GM19452 (cell line): ENCODE measurements around the gene PROCR.
"Not testable (repeated sequence)": the region's sequence is repeated elsewhere in the genome, so short reads cannot be mapped to it uniquely, and the experiment has no call there.

Experiments
- ATAC-seq: cut with Tn5 transposase; IDR thresholded peaks from one replicate; pipeline ENCODE4 v1.9.1; 2021; ENCODE audit not compliant: unreplicated experiment

The PROCR gene

DNA sequence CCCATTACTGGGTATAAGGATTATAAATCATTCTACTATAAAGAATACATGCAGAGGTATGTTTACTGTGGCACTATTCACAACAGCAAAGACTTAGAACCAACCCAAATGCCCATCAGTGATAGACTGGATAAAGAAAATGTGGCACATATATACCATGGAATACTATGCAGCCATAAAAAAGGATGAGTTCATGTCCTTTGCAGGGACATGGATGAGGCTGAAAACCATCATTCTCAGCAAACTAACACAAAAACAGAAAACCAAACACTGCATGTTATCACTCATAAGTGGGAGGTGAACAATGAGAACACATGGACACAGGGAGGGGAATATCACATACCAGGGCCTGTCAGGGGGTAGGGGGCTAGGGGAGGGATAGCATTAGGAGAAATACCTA lies 7.3 kb upstream of the PROCR start:
- not testable (repeated sequence) for ATAC-seq

DNA sequence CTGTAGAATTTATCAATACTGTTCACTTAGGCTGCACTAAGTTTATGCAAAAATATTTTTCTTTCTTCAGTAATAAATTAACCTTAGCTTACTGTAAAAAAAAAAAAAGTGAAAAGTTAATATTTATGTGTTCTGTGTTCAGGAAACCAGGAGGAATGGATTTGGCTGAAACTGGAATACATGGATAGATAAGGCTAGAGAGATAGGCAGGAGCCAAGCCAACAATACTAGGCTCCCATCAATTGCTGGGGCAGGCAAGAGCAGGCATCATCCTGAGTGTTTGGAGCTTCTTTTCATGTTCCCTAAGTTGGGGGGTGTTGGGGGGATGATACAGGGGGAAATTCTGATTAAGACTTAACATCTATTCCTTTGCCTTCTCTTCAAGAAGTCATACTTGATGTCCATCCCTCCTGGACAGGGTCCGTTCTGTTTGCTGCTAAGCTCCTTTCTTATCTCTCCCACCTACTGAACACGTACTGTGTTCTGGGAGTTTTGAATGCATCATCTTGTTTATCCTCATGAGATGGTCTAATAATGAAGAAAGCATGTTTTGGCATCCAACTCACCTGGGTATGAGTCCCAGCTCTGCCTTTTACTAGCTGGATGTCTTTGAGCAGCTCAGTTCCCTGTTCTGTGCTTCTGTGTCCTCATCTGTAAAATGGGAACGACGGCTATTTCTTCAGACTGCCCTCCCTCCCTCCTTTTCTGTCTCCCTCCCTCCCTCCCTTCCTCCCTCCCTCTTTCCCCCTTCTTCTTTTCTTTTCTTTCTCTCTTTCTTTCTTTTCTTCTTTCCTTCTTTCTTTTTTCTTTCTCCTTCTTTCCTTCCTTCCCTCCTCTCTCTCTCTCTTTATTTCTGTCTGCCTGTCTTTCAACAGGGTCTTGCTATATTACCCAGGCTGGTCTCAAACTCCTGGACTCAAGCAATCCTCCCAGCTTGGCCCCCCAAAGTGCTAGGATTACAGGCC lies 6.4 kb upstream of the PROCR start:
- ATAC-seq = no peak

DNA sequence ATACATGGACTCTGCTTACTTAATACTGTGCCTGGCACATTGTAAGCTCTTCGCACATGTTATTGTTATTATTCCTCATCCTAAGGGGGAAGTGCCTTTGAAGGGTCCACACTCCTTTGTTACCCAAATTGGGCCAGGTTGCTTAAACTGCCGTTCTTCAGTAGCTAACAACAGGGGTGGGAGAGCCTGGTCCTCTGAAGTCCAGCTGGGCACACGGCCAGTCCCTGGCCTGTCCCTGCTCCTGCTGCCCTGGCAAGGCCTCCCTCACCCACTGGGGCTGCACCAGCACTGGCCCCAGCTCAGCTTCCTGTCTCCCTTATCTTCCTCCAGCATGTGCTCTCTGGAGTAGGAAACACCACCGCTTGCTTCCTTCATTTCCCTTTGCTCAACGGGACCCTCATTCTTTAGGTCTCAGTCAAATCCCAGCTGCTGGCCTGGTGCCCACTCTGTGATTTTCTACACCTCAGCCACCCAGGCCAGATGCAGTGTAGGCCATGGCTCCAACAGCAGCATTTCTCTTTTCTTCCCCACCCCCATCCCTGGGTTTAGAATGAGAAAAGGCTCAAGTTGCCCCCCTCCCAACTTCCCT lies 5.5 kb upstream of the PROCR start:
- ATAC-seq = no peak

DNA sequence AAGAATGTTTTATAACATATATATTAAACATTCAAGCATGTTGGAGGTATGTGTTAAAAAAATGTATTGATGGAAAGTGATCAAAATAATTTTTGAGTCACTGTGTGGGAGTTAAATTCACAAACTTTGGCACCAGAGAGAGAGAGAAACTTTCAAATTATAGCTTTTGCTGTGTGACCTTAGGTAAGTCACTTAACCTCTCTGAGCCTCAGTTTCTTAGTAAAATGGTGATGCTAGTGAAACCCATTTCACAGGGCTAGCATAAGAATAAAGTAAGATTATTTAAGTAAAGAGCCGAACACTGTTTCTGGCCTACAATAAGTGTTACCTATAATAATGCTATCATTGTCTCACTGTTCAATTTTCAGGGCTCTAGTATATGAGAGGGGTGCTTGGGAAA lies 4.1 kb upstream of the PROCR start:
- ATAC-seq = no peak

DNA sequence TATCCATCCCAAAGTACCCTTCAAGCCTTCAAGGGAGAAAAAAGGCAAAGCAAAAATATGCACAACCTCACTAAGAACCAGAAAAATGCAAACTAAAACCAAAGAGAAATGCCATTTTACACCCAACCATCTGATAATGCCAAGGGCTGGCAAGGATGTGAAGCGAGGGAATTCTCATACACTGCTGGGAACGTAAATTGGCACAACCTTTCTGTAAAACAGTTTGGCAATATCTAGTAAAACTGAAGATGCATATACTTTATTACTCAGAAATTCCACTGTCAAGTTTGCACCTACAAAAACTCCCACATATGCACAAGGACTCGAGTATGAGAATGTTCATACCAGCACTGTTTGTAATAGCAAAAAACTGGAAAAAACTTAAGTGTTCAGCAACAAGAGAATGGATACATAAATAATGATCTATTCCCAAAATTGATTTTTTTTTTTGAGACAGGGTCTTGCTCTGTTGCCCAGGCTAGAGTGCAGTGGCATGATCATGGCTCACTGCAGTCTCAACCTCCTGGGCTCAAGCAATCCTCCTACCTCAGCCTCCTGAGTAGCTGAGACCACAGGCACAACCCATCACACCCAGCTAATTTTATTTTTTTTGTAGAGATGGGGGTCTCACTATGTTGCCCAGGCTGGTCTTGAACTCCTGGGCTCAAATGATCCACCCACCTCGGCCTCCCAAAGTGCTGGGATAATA lies 3.0 kb upstream of the PROCR start:
- ATAC-seq = not testable (repeated sequence)

DNA sequence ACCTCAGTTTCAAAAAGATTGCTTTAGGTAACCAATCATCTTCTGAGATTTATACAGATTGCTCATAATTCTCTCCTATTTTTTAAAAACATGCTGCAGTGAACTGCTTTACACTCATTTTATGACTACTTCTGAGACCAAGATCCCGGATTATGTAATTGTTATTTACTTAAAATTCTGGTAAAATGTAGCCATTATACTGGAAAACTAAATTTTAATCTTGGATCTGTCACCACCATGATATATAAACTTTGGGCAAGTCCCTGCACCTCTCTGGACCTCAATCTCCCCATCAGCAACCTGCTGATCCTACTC lies 477 bp upstream of the PROCR start:
- no peak for ATAC-seq

DNA sequence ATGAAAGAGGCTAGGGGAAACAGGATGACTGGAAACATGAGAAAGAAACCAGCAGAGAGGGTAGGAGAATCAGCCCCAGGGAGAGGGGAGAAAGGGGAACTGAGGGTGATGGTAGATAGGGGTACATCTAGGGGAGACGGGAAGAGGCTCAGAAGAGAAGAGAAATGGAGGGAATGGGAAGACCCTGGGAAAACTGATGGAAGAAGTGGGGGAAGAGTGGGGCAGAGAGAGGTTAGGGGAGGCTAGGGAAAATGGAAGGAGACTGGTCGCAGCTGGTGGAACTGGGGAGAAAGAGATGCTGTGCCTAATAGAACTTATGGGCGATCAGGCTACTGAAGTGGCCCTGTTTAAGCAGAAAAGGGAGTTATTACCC lies 548 bp downstream of the PROCR start:
- no peak for ATAC-seq

DNA sequence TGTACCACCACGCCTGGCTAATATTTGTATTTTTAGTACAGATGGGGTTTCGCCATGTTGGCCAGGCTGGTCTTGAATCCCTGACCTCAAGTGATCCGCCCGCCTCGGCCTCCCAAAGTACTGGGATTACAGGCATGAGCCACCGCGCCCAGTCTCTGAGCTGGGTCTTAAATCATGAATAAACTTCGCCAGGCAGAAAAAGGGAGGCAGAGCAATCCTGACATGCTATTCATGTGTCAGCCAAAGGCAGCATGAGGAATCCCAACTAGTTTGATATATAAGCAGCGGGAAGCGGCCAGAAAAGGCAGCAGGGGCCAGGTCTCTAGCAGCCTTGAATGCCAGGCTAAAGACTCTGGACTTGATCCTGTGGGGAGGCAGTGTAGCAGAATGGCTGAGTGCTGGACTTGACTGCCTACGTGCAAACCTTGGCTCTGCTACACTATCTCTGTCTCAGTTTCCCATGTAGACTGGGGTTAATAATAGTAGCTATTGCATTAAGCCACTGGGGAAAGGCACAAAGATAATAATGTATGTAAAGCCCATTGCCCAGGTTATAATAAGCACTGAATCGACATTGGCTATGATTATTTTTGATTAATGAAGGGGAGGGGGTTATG lies 1.8 kb downstream of the PROCR start:
- no peak for ATAC-seq

DNA sequence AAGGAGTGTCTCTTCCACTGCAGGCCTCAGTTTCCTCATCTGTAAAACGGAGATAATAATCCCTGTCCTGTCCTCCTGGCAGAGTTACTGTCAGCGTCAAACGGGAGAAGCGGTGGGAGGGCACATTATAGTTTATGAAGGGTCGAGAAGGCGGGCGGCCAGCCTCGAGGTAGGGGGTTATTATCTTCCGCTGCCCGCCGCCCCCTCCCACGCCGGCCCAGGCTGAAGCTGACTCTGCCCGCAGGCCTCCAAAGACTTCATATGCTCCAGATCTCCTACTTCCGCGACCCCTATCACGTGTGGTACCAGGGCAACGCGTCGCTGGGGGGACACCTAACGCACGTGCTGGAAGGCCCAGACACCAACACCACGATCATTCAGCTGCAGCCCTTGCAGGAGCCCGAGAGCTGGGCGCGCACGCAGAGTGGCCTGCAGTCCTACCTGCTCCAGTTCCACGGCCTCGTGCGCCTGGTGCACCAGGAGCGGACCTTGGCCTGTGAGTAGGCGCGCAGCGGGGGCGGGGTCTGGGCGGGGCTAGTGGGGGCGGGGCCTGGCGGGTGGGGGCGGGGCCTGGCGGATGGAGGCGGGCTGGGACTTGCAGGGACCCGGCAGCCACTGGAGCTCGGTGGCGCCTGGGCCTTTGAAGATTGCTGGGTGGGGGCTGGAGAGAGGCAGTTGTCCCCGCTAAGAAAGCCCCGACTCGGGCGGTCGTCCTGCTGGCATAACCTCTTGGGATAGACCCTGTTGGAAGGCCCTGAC lies 2.8 kb downstream of the PROCR start:
- ATAC-seq = no peak

DNA sequence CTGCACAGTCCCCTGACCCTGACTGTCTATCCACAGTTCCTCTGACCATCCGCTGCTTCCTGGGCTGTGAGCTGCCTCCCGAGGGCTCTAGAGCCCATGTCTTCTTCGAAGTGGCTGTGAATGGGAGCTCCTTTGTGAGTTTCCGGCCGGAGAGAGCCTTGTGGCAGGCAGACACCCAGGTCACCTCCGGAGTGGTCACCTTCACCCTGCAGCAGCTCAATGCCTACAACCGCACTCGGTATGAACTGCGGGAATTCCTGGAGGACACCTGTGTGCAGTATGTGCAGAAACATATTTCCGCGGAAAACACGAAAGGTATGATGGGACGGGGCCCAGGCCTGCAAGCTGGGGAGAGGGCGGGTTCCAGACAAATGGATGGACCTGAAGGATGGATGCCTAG lies 4.3 kb downstream of the PROCR start:
- ATAC-seq = no peak

DNA sequence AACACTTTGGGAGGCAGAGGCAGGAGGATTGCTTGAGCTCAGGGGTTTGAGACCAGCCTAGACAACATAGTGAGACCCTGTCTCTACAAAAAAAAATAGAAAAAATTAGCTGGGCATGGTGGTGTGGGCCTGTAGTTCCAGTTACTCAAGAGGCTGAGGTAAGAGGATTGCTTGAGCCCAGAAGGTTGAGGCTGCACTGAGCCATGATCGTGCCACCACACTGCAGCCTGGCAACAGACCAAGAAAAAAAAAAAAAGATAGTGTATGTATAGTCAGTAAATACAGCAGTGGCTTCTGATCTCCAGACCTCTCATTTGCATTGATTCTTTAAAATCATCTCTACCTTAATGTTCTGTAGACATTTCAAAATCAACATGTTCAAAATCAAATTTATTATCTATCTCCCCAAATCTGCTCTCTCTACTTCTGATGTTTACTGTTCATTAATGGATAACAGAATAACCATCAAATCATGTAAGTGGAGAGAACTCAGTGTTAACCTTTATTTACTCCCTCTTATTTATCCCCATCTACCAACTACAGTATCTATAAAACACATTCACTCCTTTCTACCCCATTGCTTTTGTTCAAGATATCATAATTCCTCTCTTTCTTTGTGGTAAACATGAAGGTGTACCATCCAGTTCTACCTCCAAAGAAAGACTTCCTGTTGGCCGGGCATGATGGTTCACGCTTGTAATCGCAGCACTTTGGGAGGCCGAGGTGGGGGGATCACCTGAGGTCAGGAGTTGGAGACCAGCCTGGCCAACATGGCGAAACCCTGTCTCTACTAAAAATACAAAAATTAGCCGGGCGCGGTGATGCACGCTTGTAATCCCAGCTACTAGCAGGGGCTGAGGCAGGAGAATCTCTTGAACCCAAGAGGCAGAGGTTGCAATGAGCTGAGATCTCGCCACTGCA lies 7.7 kb downstream of the PROCR start:
- ATAC-seq = no peak

DNA sequence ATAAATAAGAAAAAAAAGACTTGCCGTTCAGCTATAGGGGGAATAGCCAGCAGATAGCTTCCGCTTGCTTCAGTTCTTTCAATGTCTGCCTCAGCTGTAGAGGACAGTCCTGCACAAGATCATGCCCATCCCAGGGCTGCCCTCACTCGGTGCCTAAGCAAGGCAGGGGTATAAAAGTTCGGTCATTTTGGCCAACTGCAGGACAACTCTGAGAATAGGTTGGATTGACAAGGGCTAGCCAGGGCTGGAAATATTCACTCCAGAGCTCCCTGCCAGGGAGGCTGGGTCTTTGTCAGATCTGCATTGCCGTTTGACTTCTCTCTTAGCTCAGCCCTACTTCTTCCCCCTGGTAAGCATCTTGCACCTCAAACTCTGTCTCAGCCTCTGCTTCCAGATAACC lies 8.4 kb downstream of the PROCR start:
- no peak for ATAC-seq

DNA sequence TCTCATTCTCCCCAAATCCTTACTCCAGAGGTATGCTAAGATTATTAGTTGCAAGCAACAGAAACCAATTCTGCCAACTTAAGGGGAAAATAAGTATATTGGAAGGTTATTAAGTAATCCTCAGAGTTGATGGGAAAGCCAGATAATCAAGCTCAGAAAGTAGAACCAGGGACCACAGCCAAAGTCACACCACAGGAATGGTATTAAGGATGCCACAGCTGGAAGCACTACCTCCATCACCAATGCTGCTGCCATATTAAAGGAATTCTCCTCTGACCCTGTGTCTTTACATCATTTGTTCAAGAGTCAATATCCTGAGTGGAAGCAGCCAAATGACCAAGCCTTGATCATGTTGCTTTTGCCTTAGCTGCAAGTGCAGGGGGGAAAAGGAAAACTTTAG lies 9.9 kb downstream of the PROCR start:
- ATAC-seq = no peak

DNA sequence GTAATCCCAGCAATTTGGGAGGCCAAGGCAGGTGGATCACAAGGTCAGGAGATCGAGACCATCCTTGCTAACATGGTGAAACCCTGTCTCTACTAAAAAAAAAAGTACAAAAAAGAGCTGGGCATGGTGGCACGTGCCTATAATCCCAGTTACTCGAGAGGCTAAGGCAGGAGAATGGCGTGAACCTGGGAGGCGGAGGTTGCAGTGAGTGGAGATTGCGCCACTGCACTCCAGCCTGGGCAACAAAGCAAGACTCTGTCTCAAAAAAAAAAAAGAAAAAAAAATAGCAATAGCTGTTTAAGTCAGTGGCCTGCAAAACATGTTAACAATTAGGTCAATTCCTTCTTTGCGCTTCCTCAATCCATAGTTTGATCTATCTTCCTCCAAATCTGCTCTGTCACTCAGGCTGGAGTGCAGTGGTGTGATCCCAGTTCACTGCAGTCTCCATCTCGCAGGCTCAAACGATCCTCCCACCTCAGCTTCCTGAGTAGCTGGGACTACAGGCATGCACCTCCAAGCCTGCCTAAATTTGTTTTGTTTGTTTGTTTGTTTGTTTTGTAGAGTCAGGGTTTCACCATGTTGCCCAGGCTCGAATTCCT lies 14.9 kb downstream of the PROCR start:
- ATAC-seq = not testable (repeated sequence)

DNA sequence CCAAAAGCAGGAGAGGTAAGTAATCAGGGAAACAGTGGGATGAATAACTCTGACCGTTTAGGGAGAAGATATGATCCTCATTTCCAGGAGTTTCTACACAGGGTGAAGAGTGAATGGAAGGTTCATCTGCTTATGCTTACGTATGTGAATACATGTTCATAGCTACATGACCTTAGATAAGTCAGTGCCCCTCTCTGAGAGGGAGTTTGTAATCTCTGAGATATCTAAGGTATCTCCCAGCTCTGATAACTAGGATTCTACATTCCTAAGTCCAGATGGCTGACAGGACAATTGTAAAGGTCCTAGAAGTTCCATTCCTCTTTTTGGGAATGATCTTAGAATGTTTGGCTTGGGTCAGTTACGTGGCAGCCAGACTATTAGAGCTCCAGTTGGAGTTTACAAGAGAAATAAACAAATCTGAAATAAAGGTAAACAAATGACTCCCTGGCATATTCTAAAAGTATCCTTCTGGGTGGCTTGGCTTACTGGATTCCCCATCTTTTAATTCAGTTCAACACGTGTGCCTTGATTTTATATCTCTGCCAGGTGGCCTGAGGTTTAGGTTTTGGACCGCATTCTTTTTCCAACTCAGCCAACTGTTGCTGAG lies 15.8 kb downstream of the PROCR start:
- ATAC-seq = no peak

DNA sequence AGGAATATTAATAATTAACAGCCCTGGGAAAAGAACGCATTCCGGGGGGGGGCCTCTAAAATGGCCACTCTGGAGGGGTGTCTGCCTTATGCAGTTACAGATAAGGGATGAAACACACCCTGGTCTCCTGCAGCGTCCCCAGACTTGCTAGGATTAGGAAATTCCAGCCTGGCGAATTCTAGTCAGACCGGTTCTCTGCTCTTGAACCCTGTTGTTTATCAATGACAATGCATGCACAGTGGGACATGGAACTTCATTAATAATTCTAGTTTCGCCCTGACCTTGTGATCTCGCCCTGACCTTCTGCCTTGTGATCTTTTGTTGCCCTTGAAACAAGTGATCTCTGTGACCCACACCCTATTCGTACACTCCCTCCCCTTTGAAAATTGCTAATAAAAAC lies 17.4 kb downstream of the PROCR start:
- ATAC-seq = not testable (repeated sequence)

DNA sequence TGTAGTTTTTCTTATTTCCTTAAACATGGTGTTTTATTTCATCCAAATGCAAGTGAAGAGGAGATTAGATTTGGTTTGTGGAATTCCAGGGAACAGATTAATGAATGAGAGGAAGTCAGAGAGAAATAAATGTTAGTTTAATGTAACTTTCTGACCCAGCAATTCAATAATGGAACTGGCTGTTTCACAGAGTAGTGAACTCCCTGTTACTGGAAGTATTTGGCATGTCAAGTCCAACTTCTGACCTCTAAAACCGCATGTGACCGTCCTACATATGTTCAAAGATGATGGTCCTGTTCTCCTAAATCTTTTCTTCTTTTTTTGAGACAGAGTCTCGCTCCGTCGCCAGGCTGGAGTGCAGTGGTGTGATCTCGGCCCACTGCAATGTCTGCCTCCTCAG lies 18.7 kb downstream of the PROCR start:
- ATAC-seq = no peak

DNA sequence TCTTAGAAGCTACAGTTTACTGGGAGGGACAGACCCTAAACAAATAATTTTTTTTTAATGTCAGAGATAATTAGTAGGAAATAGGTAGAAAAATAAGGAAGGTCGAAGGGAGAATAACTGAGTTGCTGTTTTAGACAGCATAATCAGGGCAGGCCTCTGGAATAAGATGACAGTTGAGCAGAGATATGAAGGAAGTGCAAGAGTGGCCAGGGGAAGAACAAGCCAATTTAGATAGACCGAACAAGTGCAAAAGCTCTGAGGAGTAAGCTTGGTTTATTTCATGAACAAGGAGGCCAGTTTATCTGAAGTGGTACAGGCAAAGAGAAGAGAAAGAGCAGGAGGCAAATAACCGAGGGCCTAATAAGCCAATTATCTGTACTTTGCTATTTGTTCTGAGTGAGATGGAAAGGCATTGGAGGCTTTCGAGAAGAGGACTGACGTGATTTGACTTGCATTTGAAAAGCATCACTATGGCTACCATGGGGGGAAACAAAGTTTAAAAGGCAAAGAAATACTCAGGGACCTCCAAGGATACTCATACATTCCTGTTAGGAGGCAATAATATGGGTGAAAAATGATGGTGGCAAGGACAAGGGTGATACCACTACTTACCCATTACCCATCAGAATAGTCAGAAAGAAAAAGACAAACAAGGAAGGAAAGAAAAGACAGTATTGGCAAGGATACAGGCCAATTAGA lies 19.7 kb downstream of the PROCR start:
- ATAC-seq = no peak
